ENCODE data around the gene EAPP.
"Not testable (repeated sequence)": the region's sequence is repeated elsewhere in the genome, so short reads cannot be mapped to it uniquely, and the experiment has no call there.

DNA sequence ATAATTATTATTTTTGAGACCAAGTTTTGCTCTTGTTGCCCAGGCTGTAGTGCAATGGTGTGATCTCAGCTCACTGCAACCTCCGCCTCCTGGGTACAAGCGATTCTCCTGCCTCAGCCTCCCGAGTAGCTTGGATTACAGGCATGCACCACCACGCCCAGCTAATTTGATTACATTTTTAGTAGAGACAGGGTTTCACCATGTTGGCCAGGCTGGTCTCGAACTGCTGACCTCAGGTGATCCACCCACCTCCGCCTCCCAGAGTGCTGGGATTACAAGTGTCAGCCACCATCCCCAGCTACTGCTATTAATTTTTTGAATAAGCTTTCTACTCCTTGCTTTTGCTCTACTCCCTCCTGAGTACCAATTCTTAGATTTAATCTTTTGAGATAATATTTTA, 18.4 kb downstream of the EAPP start:
- TF ChIP-seq, protein P1, sequence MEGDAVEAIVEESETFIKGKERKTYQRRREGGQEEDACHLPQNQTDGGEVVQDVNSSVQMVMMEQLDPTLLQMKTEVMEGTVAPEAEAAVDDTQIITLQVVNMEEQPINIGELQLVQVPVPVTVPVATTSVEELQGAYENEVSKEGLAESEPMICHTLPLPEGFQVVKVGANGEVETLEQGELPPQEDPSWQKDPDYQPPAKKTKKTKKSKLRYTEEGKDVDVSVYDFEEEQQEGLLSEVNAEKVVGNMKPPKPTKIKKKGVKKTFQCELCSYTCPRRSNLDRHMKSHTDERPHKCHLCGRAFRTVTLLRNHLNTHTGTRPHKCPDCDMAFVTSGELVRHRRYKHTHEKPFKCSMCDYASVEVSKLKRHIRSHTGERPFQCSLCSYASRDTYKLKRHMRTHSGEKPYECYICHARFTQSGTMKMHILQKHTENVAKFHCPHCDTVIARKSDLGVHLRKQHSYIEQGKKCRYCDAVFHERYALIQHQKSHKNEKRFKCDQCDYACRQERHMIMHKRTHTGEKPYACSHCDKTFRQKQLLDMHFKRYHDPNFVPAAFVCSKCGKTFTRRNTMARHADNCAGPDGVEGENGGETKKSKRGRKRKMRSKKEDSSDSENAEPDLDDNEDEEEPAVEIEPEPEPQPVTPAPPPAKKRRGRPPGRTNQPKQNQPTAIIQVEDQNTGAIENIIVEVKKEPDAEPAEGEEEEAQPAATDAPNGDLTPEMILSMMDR (conservative IDR thresholded peaks at IDR 0.05): not testable (repeated sequence)
- not testable (repeated sequence) for TF ChIP-seq ZFX (IDR thresholded peaks at IDR 0.05)
